H1 (cell line): ENCODE measurements around the gene WDR33. TPM values are rescaled to one million over a fixed set of nuclear protein-coding genes. Genes with fewer than 3 reads are reported as not detected.

Experiments
- polyA plus RNA-seq, 7 experiments: library from polyadenylated mRNA; depleted of rRNA in 3 of 7; stranded (reverse) in 5 of 7; unstranded in 2 of 7; fragments of >200 nt in 5 of 7; fragments of 200-250 nt in 2 of 7; gene quantifications; 1 replicate in 5 of 7; 2 replicates in 1 of 7; 4 replicates in 1 of 7; pipeline versions ENCODE4 v1.2.1 to v1.2.3, GENCODE V29; 2011 to 2013; ENCODE audit warnings: missing spikeins in 2 of 7, mixed read lengths in 2 of 7
- small RNA-seq: library from polyadenylated mRNA; stranded (forward); fragments of <200 nt; extraction: miRNeasy Mini kit (QIAGEN cat#:217004); gene quantifications from one replicate; pipeline ENCODE3, GENCODE V24; 2013; ENCODE audit not compliant: insufficient read depth
- total RNA-seq: library from RNA; stranded (reverse); fragmentation: NEBNext Ultra II Directional; extraction: Animal tissue kit (Norgen Biotek cat#: 25700); gene quantifications from 2 replicates; pipeline ENCODE4 v1.2.1, GENCODE V29; 2021

Gene WDR33
- total and polyA plus RNA-seq, 2 of the 8 experiments (the other 6 are each of a cell fraction or from before 2014, with no cell fraction given): 18.1 to 82.7 TPM

Small RNA genes lying within 50 kb of the gene (small RNA-seq; reads per million reads assigned to genes)
- gene RF00017 (not detected), gene RF00019 (not detected), gene RNU6-395P (not detected), gene RNY4P7 (not detected)

Other genes starting within 250 kb of the WDR33 start
- not detected in 2 replicates for gene GPR17, start 165.0 kb downstream of the WDR33 start, total RNA-seq
- gene GPR17, start 165.0 kb downstream of the WDR33 start, polyA plus RNA-seq (2011; rRNA removed): 0.03 TPM in 2 replicates
- gene LIMS2, start 135.6 kb downstream of the WDR33 start, total RNA-seq: 4.8 and 4.9 TPM in 2 replicates
- 3.3 and 5.1 TPM in 2 replicates for gene LIMS2, start 135.6 kb downstream of the WDR33 start, polyA plus RNA-seq (2011; rRNA removed)
- 7.1 and 7.3 TPM in 2 replicates for gene SFT2D3, start 109.7 kb downstream of the WDR33 start, total RNA-seq
- gene SFT2D3, start 109.7 kb downstream of the WDR33 start, polyA plus RNA-seq (2011; rRNA removed): 7.3 and 10.3 TPM in 2 replicates
- gene POLR2D, start 47.0 kb upstream of the WDR33 start, total RNA-seq: 73.9 and 80.6 TPM in 2 replicates
- 19.5 and 25.3 TPM in 2 replicates for gene POLR2D, start 47.0 kb upstream of the WDR33 start, polyA plus RNA-seq (2011; rRNA removed)
- gene AMMECR1L, start 74.8 kb upstream of the WDR33 start, total RNA-seq: 18.8 and 19.7 TPM in 2 replicates
- 10.1 and 10.2 TPM in 2 replicates for gene AMMECR1L, start 74.8 kb upstream of the WDR33 start, polyA plus RNA-seq (2011; rRNA removed)
- gene SAP130, start 216.9 kb upstream of the WDR33 start, total RNA-seq: 49.2 and 54.3 TPM in 2 replicates
- gene SAP130, start 216.9 kb upstream of the WDR33 start, polyA plus RNA-seq (2011; rRNA removed): 51.4 and 58.6 TPM in 2 replicates